Measurements from ENCODE around the gene MAML3.

Gene MAML3

DNA sequence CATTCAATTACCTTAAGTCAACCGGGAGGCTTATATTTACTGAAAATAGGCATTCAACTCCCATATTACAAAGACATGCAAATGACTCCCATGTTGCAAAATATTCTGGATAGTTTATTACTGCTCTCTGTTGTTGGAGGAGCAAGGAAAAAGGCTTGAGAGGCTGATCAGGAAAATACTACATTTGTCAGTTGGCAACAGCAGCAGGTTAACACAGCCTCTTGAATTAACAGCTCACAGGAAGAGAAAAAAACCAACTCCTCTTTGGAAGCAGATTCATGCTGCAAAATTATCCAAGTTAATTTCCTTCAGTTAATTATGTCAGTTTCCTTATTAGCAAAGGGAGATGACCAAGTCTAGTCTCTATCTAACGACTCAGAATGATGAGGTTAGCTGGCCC is 238.9 kb downstream of the MAML3 start:
- no peak for DNase-seq

DNA sequence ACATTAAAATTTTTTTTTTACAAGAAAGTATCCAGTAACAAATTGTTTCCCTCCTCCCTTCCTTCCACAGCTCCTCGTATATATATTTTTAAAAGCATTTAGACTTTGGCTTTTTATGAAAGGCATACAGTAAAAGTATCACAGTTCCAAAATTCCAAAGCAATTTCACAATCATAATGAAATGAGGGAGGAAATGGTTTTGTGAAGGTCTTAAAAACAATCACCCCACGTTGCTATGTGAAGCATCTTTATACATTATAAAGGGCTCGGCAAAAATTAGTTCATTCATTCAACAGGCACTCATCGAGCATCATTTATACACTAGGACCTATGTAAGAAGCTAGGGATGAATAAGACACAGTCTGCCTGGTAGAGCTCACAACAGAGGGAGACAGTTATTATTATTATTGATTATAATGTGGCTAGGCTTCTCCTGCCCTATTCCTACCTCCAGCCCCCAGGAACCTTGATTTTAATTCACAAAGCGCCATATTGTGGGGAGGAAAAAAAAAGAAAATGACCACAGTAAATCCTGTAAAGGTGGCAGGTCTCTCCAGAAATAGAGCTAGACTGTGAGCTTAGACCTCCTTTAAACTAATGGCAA is 239.9 kb downstream of the MAML3 start:
- DNase-seq = no peak

DNA sequence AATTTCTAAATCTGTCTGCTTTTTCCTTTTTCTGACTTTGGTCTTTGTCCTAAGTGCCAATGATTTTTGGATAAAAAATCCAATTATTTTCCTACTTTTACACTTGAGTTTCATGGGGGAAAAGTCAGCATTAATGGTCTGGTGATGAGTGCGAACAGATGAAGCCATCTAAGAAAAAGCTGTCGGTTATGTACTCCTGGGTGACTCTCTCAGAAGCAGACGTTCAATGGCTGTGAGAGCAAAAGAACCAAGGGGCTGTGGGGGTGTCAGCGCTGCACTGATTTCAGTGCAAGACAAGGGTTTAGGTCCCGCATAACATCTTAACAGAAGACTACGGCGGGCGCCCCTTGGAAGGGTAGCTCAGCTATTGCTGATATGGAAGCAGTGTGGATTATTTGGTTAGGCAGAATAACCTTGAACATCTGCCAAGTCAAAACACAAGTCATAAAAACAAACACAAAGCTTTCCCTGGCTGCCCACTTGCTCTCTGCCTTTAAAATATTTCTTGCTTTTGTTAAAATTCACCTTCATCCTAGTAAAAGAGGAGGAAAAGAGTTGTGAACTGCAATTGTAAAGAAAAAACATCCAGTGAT is 240.5 kb downstream of the MAML3 start:
- no peak for DNase-seq

GRCh38 chr4:139912445-139912844 is 241.5 kb downstream of the MAML3 start:
- DNase-seq = no peak

DNA sequence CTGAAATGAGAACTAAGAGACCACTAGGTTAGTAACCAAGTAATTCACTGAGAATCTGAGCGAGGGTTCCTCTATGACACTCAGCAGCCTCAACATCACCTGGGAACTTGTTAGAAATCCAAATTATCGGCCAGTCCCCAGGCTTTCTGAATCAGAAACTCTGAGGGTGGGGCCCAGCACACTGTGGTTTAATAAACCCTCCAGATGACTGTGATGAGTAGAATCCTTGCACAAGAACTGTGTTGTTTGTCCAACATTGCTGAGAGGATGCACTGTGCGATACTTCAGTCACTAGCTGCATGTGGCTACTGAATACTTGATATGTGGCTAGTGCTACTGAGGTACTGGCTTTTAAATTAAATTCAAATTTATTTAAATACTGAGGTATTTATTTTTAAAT is 243.9 kb downstream of the MAML3 start:
- no peak for DNase-seq

DNA sequence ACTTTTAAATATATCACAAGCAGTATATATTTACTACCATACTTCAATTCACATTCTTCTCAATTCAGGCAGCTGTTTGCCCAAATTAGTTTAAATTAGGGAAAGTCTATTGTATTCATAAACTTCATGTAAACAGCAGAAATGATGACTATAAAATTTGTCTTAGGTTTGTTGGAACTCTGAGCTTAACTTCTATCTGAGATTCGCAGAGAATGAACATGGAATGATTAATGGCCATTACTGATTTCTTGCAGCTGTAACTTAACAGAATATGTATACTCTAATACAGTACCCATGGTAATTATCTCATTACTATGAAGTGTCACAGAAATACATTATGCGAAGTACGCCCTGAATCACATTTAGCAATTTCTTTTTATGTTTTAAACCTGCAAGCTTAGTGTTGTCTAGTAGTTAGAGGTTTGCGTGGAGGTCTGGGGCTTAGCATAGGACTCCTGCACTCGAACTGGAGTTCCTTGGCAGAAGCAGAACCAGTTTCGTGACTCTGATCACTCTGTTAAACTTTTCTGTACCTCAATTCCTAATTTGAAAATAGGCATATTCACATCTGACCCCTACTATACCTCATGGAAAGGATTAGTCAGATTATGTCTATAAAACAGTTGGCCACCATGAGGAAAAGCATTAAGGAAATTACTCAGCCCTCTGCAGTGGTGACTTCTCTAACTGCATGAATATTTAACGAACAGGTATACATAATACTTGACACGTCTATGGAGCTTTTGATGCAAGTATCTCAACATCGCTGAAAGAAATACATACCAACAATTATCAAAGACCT is 245.1 kb downstream of the MAML3 start:
- DNase-seq = no peak

GRCh38 chr4:139907001-139907809 is 246.8 kb downstream of the MAML3 start:
- DNase-seq = no peak

- DNase-seq = no peak
Measured at GRCh38 chr4:139905489-139905888, 248.5 kb downstream of the MAML3 start.

- DNase-seq = no peak
Measured at GRCh38 chr4:139904406-139904805, 249.6 kb downstream of the MAML3 start.

DNA sequence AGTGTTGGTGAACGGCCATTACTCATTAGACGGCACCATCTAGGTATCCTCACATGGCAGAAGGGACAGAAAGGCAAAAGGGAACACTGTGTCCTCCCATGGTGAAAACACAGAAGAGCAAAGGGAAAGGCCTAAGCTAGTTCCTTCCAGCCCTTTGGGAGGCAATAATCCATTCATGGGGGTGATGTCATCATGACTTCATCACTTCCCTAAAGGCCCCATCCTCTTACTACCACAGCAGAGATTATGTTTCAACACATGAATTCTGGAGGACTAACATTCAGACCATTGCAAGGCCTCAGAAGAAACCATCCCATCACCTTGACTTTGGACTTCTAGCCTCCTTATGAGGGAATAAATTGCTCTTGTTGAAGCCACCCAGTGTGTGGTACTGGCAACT is 250.1 kb downstream of the MAML3 start:
- no peak for DNase-seq

- no peak for DNase-seq
Measured at GRCh38 chr4:139902321-139903320, 251.4 kb downstream of the MAML3 start.

DNA sequence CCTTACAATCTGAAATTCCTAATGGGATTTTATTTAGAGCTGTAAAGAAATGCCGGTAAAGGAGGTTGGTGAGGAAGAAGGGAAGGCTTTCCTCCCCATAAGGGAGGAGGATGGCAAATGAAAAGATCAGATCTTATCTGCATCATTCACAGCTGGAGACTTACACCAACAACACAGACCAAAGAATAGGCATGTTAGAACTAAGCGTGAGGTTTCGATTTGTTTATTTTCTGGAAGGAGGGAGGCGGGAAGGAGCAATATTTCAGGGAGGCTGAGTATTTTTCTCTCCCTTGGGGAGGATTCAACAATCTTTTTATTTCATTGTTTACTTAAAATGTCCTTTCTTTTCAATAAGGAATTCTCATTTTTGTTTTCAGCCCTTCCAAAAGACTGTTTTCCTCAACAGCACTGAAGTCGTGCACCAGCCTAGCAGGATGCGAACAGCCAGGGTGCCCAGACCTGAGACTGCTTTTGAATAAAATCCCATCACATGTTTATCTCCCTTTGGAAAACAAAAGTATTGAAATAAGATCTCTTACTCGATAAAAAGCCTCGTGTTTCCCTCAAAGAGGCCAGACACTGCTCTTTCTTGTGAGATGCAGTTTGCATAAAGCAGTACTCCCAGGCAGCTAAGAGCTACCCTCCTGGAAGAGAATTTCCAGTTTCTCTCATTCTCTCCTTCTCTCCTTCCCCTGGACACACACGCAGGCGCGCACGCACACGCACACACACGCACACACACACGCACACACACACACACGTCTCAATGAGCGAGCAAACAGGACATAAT is 252.3 kb downstream of the MAML3 start:
- peak; percentile 56 for DNase-seq

GRCh38 chr4:139900964-139901376 is 253.0 kb downstream of the MAML3 start:
- no peak for DNase-seq

DNA sequence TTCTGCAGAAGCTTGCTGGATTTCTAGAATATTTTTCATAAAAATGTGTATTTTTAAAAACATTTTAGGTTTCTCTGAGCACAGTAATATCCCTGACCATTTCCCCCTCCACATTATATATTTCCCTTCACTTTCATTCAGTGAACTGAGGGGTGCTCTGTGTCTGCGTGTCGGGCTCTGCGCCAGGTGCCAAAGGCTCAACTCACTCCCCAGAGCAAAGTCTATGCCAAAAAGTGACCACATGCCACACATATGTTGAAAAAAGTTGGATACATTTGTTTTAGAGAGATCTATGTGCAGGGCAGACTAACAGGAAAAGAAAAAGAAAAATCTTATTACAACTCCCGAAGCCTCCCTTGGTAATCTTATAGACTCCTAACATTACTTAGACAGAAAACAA is 254.6 kb downstream of the MAML3 start:
- no peak for DNase-seq

GRCh38 chr4:139898293-139898692 is 255.7 kb downstream of the MAML3 start:
- DNase-seq = no peak

- no peak for DNase-seq
Measured at GRCh38 chr4:139896091-139896604, 257.8 kb downstream of the MAML3 start.

DNA sequence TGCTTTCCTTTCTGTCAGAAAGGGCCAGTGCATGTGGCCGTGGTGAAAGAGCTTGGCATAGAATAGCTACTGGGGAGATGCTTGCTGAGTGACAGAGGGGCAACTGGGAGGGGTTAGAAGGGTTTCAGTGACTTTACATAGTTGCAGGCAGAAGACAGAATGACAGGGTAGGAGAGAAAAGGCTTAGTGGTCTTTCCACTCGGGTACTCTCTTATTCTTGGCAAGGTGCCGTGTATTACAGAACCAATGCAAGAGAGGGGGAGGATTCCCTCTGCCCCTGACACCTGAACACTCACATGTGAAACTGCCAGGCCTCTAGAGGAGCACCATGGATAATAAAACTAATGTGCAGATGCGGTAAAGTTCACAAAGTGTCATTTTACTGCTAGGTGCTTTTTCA is 260.2 kb downstream of the MAML3 start:
- DNase-seq = no peak

- DNase-seq = no peak
Measured at GRCh38 chr4:139892973-139893736, 260.8 kb downstream of the MAML3 start.

GRCh38 chr4:139890816-139891215 is 263.2 kb downstream of the MAML3 start:
- no peak for DNase-seq

- no peak for DNase-seq
Measured at GRCh38 chr4:139889901-139890300, 264.1 kb downstream of the MAML3 start.

Data from right forelimb (tissue), 1 donor.